ENCODE results near the gene DTX3L. TPM values are rescaled to one million over a fixed set of nuclear protein-coding genes. Genes with fewer than 3 reads are reported as not detected.

DTX3L gene
- total and polyA plus RNA-seq, 9 of the 15 experiments (the other 6 are each of a cell fraction or from before 2014, with no cell fraction given), result 2.3 to 6.5 (median 3.0) TPM

- TF ChIP-seq SMARCE1 (IDR thresholded peaks at IDR 0.05) (no peak), ETV1 (tag; conservative IDR thresholded peaks at IDR 0.05; ENCODE audit: low read depth) (0 out of 2 replicates have a peak, but pooled peaks have one; percentile 22), ZNF707 (CRISPR knock-in tag; conservative IDR thresholded peaks at IDR 0.05) (no peak), STAT6 (CRISPR knock-in tag; IDR thresholded peaks at IDR 0.05) (no peak), YY1 (IDR thresholded peaks at IDR 0.05; ENCODE audit: borderline replicate concordance in 1 of 3, control insufficient read depth in 1 of 3, extremely low read depth in 1 of 3, insufficient read depth in 3 of 3, insufficient read length in 1 of 3, insufficient replicate concordance in 2 of 3, low read depth in 1 of 3, low read length in 2 of 3) (peak in 1 of 3 experiments; percentile 61), RNF219 (CRISPR knock-in tag; IDR thresholded peaks at IDR 0.05) (no peak), PPARD (CRISPR knock-in tag; IDR thresholded peaks at IDR 0.05) (no peak), ATF3 (IDR thresholded peaks at IDR 0.05) (no peak), ATF3 (CRISPR knock-in tag; conservative IDR thresholded peaks at IDR 0.05) (no peak), BRF2 (IDR thresholded peaks at IDR 0.05; ENCODE audit: borderline replicate concordance, insufficient read depth, insufficient read length) (no peak), HDGF (IDR thresholded peaks at IDR 0.05) (no peak), CBFA2T3 (IDR thresholded peaks at IDR 0.05) (no peak), ARID3A (IDR thresholded peaks at IDR 0.05; ENCODE audit: borderline replicate concordance, low read depth, low read length) (no peak), SUPT5H (IDR thresholded peaks at IDR 0.05) (0 out of 2 replicates have a peak, but pooled peaks have one; percentile 54), SRF (CRISPR knock-in tag; IDR thresholded peaks at IDR 0.05) (peak in 1 of 2 experiments; percentile 56; a peak in 1 of 4 replicates), TAF9B (IDR thresholded peaks at IDR 0.05; ENCODE audit: partially characterized antibody) (peak; percentile 54), ZBTB1 (CRISPR knock-in tag; IDR thresholded peaks at IDR 0.05; ENCODE audit: borderline replicate concordance, low read depth) (no peak), PCBP1 (IDR thresholded peaks at IDR 0.05; ENCODE audit: low read depth, low read length, poor library complexity, severe bottlenecking) (peak; percentile 40)
These were observed at the start of gene DTX3L, which contains the start of gene PARP9 (continued) for GRCh38 chr3:122564155-122564912.

Measured in K562 (cell line).